IPS-NIHi7 (cell line): ENCODE data around the gene VEGFD.
"Not testable (repeated sequence)": the region's sequence is repeated elsewhere in the genome, so short reads cannot be mapped to it uniquely, and the experiment has no call there.

Experiments used
- DNase-seq: peaks from one replicate; pipeline ENCODE4 v3.0.0; 2012; ENCODE audit warnings: mixed read lengths; ENCODE audit errors: extremely low spot score

VEGFD gene

GRCh38 chrX:15305899-15306298 lies 78.3 kb downstream of the VEGFD start:
- not testable (repeated sequence) for DNase-seq

DNA sequence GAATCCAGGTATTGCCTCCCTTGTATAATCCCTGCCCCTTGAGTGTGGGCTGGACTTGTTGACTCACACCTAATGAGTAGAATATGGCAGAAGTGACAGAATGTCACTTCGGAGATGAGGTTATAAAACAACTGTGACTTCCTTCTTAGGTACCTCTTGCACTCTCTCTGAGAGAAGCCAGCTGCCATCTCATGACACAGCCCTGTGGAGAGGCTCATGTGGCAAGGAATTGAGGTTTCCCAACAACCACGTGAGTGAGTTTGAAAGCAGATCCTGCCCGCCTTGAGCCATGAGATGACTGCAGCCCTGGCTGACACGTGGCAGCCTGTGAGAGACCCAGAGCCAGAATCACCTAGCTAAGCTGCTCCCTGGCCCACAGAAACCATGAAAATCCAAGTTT lies 82.3 kb downstream of the VEGFD start:
- no peak for DNase-seq

DNA sequence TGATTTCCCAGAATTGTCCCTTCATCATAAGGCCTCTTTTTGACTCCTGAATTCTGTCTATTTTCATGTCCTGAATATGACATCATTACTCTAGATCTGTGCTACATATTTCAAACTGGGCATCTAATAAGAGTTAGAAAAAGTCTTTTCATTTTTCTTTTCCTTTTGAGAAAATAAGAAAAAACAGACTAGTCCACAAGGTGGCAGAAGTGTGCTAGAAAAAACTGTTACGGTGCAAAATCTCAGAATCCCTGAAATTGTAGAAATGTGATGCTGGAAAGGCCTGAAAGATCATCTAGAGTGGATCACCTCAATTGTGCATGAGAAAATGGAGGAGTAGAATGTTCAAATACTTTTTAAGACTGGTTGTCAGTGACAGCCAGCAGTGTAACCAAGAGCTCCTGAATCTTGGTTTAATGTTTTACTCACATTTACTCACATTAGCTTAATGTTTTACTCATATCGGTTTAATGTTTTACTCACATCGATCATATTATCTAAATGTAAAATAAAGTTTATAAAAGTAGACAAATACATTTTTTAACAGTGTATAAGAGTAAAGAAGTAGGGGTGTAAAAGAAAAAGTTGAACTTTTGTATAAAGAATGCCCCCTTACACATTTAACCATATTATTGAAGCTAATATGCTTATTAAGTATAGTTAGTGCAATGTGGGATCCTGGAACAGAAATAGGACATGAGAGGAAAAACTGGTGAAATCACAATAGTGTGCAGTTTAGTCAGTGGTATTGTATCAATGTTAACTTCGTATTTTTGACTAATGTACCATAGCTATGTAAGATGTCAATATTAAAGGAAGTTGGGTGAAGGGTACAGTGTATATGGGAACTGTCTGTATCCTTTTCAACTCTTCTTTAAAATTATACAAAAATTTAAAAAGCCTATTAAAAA lies 84.0 kb downstream of the VEGFD start:
- DNase-seq = peak; percentile 28

- DNase-seq = no peak
Observed at GRCh38 chrX:15298780-15299179, 85.4 kb downstream of the VEGFD start.

DNA sequence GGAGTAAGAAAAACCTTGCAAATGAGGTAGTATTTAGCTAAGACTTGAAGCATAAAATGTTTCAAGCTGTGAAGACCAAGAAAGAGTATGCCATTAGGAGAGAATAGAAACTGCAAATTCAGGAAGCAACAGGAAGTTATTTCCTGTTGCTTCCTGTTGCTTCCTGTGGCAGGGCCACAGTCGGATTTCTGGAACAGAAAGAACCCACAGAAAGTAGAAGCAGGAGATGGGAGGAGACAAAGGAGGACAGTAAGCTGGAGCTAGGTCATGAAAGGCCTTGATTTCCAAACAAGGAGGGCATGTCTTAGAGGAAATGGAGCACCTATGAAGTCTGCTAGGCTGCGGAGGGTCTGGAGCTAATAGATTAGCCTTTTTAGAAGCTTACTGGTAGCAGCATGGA lies 86.0 kb downstream of the VEGFD start:
- no peak for DNase-seq
